GM12892 (cell line): ENCODE measurements around the gene INF2.

Experiments used
- POLR2AphosphoS5 ChIP-seq: IDR thresholded peaks from 2 replicates; pipeline ENCODE4 v1.6.1; 2011; ENCODE audit warnings: low read depth, low read length, control low read depth
- TAF1 ChIP-seq: IDR thresholded peaks from 2 replicates; pipeline ENCODE4 v1.6.1; 2011; ENCODE audit warnings: low read depth, mild to moderate bottlenecking, control low read depth, low read length, borderline replicate concordance

DNA sequence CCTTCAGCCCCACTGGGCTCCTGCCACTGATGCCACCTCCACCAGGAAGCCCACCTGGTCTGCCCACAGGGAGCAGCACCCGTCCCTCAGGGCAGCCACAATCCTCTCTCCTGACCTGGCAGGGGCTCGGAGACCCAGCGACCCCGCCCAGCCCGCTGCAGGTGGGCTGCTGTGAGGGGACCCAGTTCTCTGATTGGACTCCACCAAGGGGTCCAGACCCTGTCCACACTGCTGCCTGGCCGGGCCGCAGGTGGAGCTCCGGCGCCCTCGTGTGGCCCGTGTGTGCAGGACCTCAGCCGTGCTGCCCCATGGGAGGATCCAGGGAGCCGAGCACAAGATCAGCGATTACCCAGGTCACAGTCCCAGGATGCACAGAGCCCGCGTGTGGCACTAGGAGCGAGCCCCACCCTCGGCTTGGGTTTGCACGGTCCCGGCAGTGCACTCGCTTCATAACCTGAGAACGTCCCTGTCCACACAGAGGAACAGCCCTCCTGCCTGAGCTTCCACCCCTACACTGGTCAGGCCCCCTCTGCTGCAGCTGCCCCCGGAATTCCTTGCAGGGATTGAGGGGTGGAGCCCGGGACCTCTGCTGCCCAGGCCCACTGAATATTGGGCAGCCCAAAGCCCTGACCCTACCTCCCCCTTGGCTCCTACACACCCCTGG lies 49.4 kb upstream of the INF2 start:
- TF ChIP-seq TAF1 (no peak), POLR2AphosphoS5 (no peak)
